Measurements from ENCODE around the gene DCUN1D1. TPM values are rescaled to one million over a fixed set of nuclear protein-coding genes. Genes with fewer than 3 reads are reported as not detected.

DCUN1D1 gene
- total RNA-seq, 4 donors from 2014 or later, result 16.7 to 25.9 (median 19.6) TPM

GRCh38 chr3:182970811-182971418 is 9.4 kb downstream of the DCUN1D1 start:
- DNase-seq (ENCODE audit: low spot score in 2 of 2), result no peak
- 76 to 84% methylated on average over 3 of the region's 3 CpGs for WGBS, 2 donors
- TF ChIP-seq CTCF (IDR thresholded peaks at IDR 0.05) (no peak), POLR2A (IDR thresholded peaks at IDR 0.05) (no peak)
- intact Hi-C loops (cut with DNase I; ENCODE audit: low total_unique reads), result no loop called here
- H3K4me3 ChIP-seq (ENCODE audit: low read depth, poor library complexity, severe bottlenecking), result no peak overlapping the region

DNA sequence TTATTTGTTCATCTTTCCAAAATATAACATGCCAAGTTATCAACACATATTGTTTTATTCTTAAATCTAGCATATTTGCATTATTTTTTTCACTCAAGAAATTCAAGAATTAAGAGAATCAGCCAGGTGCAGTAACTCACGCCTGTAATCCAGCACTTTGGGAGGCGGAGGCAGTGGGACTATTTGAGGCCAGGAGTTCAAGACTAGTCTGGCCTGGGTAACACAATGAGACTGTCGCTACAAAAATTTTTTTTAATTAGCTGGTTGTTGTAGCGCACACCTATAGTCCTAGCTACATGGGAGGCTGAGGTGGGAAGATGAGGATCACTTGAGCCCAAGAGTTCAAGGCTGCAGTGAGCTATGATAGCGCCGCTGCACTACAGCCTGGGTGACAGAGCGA is 10.5 kb downstream of the DCUN1D1 start:
- TF ChIP-seq CTCF (IDR thresholded peaks at IDR 0.05) (no peak), POLR2A (IDR thresholded peaks at IDR 0.05) (no peak)
- peak in 1 of 2 donors; percentile 42 for DNase-seq (ENCODE audit: low spot score in 2 of 2)
- no peak overlapping the region for H3K4me3 ChIP-seq (ENCODE audit: low read depth, poor library complexity, severe bottlenecking)
- intact Hi-C loops (cut with DNase I; ENCODE audit: low total_unique reads), result no loop called here
- 95 to 97% methylated on average over 7 of the region's 7 CpGs for WGBS, 2 donors

- intact Hi-C loops (cut with DNase I; ENCODE audit: low total_unique reads), result no loop called here
- H3K4me3 ChIP-seq (ENCODE audit: low read depth, poor library complexity, severe bottlenecking), result no peak overlapping the region
- DNase-seq (ENCODE audit: low spot score in 2 of 2), result no peak
- TF ChIP-seq POLR2A (IDR thresholded peaks at IDR 0.05), result no peak
- TF ChIP-seq CTCF (IDR thresholded peaks at IDR 0.05), result no peak
Measured at GRCh38 chr3:182969277-182969676, 11.1 kb downstream of the DCUN1D1 start.

- DNase-seq (ENCODE audit: low spot score in 2 of 2), result peak in 1 of 2 donors; percentile 37
- TF ChIP-seq CTCF (IDR thresholded peaks at IDR 0.05), result no peak
- intact Hi-C loops (cut with DNase I; ENCODE audit: low total_unique reads), result no loop called here
- WGBS, 2 donors, result 89 to 91% methylated on average over 6 of the region's 6 CpGs
- no peak overlapping the region for H3K4me3 ChIP-seq (ENCODE audit: low read depth, poor library complexity, severe bottlenecking)
Measured at GRCh38 chr3:182967218-182968204, 12.8 kb downstream of the DCUN1D1 start.

DNA sequence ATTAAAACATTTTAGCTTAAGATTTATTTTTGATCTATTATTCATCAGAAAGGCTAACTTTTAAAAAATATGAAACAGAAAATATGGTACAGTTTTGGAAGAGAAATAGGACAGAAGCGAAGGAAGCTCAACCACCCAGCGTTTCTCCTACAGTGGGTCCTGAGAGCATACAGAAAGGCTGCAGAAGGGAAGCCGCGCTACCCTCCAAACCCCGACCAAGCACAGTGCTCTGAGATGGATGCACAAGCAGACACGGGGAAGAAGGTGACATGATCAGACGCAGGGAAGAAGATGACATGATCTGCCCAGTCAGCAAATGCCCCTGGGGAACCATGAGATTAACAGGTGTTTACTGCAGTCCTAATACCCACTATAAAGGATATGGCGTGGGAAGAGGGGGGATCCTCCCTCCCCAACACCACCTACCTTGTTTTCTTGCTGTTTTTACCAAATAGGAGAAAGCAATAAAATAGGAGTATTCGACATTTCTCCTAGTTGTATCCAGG is 14.4 kb downstream of the DCUN1D1 start:
- DNase-seq (ENCODE audit: low spot score in 2 of 2), result peak in 1 of 2 donors; percentile 54
- H3K4me3 ChIP-seq (ENCODE audit: low read depth, poor library complexity, severe bottlenecking), result no peak overlapping the region
- TF ChIP-seq CTCF (IDR thresholded peaks at IDR 0.05) (no peak), POLR2A (IDR thresholded peaks at IDR 0.05) (no peak)
- intact Hi-C loops (cut with DNase I; ENCODE audit: low total_unique reads), result no loop called here
- 86 to 88% methylated on average over 9 of the region's 9 CpGs for WGBS, 2 donors

All from lower leg skin (tissue), 4 donors.